Astrocyte of the spinal cord (primary cell): ENCODE measurements around the gene LIMS2.
A peak's percentile ranks its signal among the peaks of the same experiment; 100 is the strongest.

Source experiments
- DNase-seq: peaks from one replicate; pipeline ENCODE4 v3.0.0; 2011; ENCODE audit warnings: low read depth, low spot score
- H3K4me3 ChIP-seq: 2 replicates; pipeline ENCODE4 v1.5.1; 2011; ENCODE audit warnings: low read depth, mild to moderate bottlenecking, low read length, moderate library complexity
- in situ Hi-C: cut with HindIII; loops from 2 replicates; pipeline ENCODE4 v1.10.0; 2017; ENCODE audit warnings: low sequenced_read_pairs
- TF ChIP-seq, protein P1 (sequence below): IDR thresholded peaks from 2 replicates; pipeline ENCODE4 v1.5.1; 2012; ENCODE audit warnings: low read depth, mild to moderate bottlenecking, low read length, inconsistent platforms

The LIMS2 gene

GRCh38 chr2:127623388-127624319 is 51.7 kb downstream of the LIMS2 start:
- DNase-seq, result peak; percentile 33
- TF ChIP-seq, protein P1, sequence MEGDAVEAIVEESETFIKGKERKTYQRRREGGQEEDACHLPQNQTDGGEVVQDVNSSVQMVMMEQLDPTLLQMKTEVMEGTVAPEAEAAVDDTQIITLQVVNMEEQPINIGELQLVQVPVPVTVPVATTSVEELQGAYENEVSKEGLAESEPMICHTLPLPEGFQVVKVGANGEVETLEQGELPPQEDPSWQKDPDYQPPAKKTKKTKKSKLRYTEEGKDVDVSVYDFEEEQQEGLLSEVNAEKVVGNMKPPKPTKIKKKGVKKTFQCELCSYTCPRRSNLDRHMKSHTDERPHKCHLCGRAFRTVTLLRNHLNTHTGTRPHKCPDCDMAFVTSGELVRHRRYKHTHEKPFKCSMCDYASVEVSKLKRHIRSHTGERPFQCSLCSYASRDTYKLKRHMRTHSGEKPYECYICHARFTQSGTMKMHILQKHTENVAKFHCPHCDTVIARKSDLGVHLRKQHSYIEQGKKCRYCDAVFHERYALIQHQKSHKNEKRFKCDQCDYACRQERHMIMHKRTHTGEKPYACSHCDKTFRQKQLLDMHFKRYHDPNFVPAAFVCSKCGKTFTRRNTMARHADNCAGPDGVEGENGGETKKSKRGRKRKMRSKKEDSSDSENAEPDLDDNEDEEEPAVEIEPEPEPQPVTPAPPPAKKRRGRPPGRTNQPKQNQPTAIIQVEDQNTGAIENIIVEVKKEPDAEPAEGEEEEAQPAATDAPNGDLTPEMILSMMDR, result no peak
- in situ Hi-C loops, result no loop called here
- no peak overlapping the region for H3K4me3 ChIP-seq

- no peak for DNase-seq
- TF ChIP-seq, protein P1, result no peak
- H3K4me3 ChIP-seq, result no peak overlapping the region
- in situ Hi-C loops, result no loop called here
Observed at GRCh38 chr2:127622561-127623387, 52.6 kb downstream of the LIMS2 start.

GRCh38 chr2:127621981-127622431 is 53.3 kb downstream of the LIMS2 start:
- TF ChIP-seq, protein P1, result no peak
- DNase-seq, result no peak
- in situ Hi-C loops, result no loop called here
- no peak overlapping the region for H3K4me3 ChIP-seq

- DNase-seq, result no peak
- TF ChIP-seq, protein P1, result no peak
- no peak overlapping the region for H3K4me3 ChIP-seq
- in situ Hi-C loops, result no loop called here
Observed at GRCh38 chr2:127620866-127621265, 54.5 kb downstream of the LIMS2 start.

DNA sequence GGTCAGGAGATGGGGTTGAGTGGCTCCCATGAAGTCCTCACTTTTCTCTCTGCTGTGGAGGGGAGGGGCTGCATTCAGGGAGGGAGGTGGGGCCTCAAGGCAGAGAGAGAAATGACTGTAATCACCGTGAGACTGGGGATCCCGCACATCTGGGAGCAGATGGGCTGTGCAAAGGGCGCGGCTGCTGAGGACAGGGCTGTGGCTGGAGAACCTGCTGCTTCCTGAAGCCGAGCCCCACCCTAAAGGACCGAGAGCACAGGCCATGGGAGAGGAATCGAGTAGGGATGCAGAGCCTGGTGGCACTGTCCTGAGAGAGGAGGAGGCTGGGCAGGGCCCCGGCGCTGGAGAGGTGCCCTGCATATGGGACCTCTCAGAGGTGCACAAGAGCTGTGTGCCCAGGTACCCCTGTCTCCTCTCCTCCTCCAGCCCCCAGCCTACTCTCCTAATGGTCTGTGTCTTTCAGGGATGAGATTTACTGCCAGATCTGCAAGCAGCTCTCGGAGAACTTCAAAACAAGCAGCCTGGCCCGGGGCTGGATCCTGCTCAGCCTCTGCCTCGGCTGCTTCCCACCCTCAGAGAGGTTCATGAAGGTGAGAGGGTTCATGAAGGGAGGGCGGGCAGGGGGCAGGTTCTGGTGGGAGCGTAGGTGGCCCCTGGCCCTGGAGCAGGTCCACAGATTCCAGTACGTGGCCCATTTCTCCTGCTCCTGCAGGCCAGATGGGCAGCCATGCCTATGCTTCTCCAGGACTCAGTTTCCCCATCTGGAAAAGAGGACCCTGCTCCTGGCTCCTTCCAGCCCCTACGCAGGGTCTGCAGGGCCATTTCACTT is 55.2 kb downstream of the LIMS2 start:
- H3K4me3 ChIP-seq, result no peak overlapping the region
- in situ Hi-C loops, result no loop called here
- TF ChIP-seq, protein P1, result no peak
- DNase-seq, result no peak

GRCh38 chr2:127619203-127619590 is 56.1 kb downstream of the LIMS2 start:
- in situ Hi-C loops, result no loop called here
- no peak for DNase-seq
- TF ChIP-seq, protein P1, result no peak
- no peak overlapping the region for H3K4me3 ChIP-seq
